Trophoblast cell (in vitro differentiated cells and primary cell): Measurements from ENCODE around the gene DENND10.

Experiments
- DNase-seq, 2 donors: peaks; one replicate each; pipeline ENCODE4 v3.0.0-alpha.2; 2016
- H2AFZ ChIP-seq: 2 replicates; pipeline ENCODE4 v1.6.1; 2013; ENCODE audit warnings: low read length, moderate library complexity, mild to moderate bottlenecking; ENCODE audit not compliant: insufficient read depth, poor library complexity
- H2AK5ac ChIP-seq: 2 replicates; pipeline ENCODE4 v1.6.1; 2013; ENCODE audit warnings: mild to moderate bottlenecking, low read length
- H2BK120ac ChIP-seq: 2 replicates; pipeline ENCODE4 v1.6.1; 2013; ENCODE audit warnings: low read length, mild to moderate bottlenecking, moderate library complexity; ENCODE audit not compliant: insufficient read depth, poor library complexity
- H2BK12ac ChIP-seq: 2 replicates; pipeline ENCODE4 v1.6.1; 2013; ENCODE audit warnings: mild to moderate bottlenecking, low read length, moderate library complexity
- H2BK5ac ChIP-seq: 2 replicates; pipeline ENCODE4 v1.6.1; 2013; ENCODE audit warnings: low read length, low read depth, moderate library complexity, mild to moderate bottlenecking; ENCODE audit not compliant: poor library complexity
- H3K14ac ChIP-seq: 2 replicates; pipeline ENCODE4 v1.6.1; 2013; ENCODE audit warnings: mild to moderate bottlenecking, low read length
- H3K18ac ChIP-seq: 2 replicates; pipeline ENCODE4 v1.6.1; 2013; ENCODE audit warnings: mild to moderate bottlenecking, low read length
- H3K23ac ChIP-seq: 2 replicates; pipeline ENCODE4 v1.6.1; 2013; ENCODE audit warnings: low read length
- H3K27ac ChIP-seq: 2 replicates; pipeline ENCODE4 v1.5.1; 2013; ENCODE audit warnings: low read depth, mild to moderate bottlenecking, inconsistent platforms, low read length, moderate library complexity
- H3K27me3 ChIP-seq: 2 replicates; pipeline ENCODE4 v1.6.1; 2013; ENCODE audit warnings: inconsistent platforms, mild to moderate bottlenecking, low read length, moderate library complexity; ENCODE audit not compliant: insufficient read depth
- H3K36me3 ChIP-seq, 2 experiments: 1 replicate in 1 of 2; 2 replicates in 1 of 2; pipeline ENCODE4 v1.6.1; 2013; ENCODE audit warnings: low read length in 2 of 2, mild to moderate bottlenecking in 2 of 2, moderate library complexity in 1 of 2; ENCODE audit not compliant: insufficient read depth in 2 of 2, control insufficient read depth in 1 of 2
- H3K4ac ChIP-seq: 2 replicates; pipeline ENCODE4 v1.6.1; 2013; ENCODE audit warnings: low read depth, mild to moderate bottlenecking, low read length, moderate library complexity
- H3K4me1 ChIP-seq, 2 experiments: 1 replicate in 1 of 2; 2 replicates in 1 of 2; pipeline ENCODE4 v1.6.1; 2013; ENCODE audit warnings: low read length in 2 of 2, mild to moderate bottlenecking in 2 of 2, moderate library complexity in 1 of 2; ENCODE audit not compliant: insufficient read depth in 2 of 2, control insufficient read depth in 1 of 2
- H3K4me2 ChIP-seq: 2 replicates; pipeline ENCODE4 v1.6.1; 2013; ENCODE audit warnings: inconsistent platforms, mild to moderate bottlenecking, low read length, moderate library complexity
- H3K4me3 ChIP-seq: 2 replicates; pipeline ENCODE4 v1.5.1; 2013; ENCODE audit warnings: mild to moderate bottlenecking, low read depth, low read length, inconsistent platforms
- H3K79me1 ChIP-seq: one replicate; pipeline ENCODE4 v1.6.1; 2013; ENCODE audit warnings: low read length
- H3K79me2 ChIP-seq: 2 replicates; pipeline ENCODE4 v1.6.1; 2013; ENCODE audit warnings: low read length, mild to moderate bottlenecking; ENCODE audit not compliant: control insufficient read depth, insufficient read depth, poor library complexity
- H3K9ac ChIP-seq: 2 replicates; pipeline ENCODE4 v1.6.1; 2013; ENCODE audit warnings: mild to moderate bottlenecking, low read length
- H3K9me3 ChIP-seq: 2 replicates; pipeline ENCODE4 v1.6.1; 2013; ENCODE audit warnings: low read depth, mild to moderate bottlenecking, control low read depth, inconsistent platforms, low read length; ENCODE audit not compliant: insufficient read depth
- H4K12ac ChIP-seq: 2 replicates; pipeline ENCODE4 v1.6.1; 2013; ENCODE audit warnings: low read depth, mild to moderate bottlenecking, low read length, moderate library complexity
- H4K8ac ChIP-seq: 2 replicates; pipeline ENCODE4 v1.6.1; 2013; ENCODE audit warnings: low read depth, mild to moderate bottlenecking, low read length, moderate library complexity
- H4K91ac ChIP-seq: one replicate; pipeline ENCODE4 v1.6.1; 2013; ENCODE audit warnings: low read depth, mild to moderate bottlenecking, low read length, moderate library complexity
- WGBS: extraction: QIAGEN DNeasy Blood & Tissue Kit; methylation state at CpG from one replicate; pipeline ENCODE4 v1.1.7; 2013; ENCODE audit warnings: missing lambda C conversion rate; ENCODE audit not compliant: insufficient read length, insufficient coverage; ENCODE audit errors: extremely low coverage; 5-methylcytosine and 5-hydroxymethylcytosine counted together

Gene DENND10

DNA sequence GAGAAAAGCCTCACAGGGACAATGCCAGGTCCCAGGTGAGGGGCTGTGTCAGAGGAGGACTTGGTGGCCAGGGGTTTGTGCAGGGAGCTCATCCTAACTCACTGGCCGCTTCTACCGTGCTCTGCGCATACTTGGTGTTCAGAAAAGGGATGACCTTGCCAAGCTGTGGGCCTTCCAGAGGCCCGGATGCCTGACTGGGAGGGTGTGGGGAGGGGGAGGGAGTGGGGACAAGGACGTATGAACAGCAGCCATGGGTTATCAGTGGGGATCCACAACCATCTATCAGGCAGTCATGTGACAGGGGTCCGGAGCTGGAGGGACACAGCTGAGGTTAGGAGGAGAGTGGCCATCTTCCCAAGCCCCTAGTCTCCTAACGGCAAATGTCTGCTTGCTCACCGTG lies 55.4 kb downstream of the DENND10 start:
- Histone ChIP-seq H3K36me3 (peaks cover 8 to 14% of the 10 kb centered on the region in 2 experiments), H3K9ac (no peak overlapping the region), H4K8ac (no peak overlapping the region), H3K9me3 (no peaks in the 10 kb centered on the region), H3K4ac (no peak overlapping the region), H2BK5ac (no peak overlapping the region), H3K14ac (no peak overlapping the region), H3K4me1 (no peaks in the 10 kb centered on the region), H2BK12ac (no peak overlapping the region), H4K12ac (no peak overlapping the region), H3K79me2 (no peaks in the 10 kb centered on the region), H3K23ac (no peak overlapping the region), H3K4me3 (no peak overlapping the region), H3K79me1 (no peaks in the 10 kb centered on the region), H3K27me3 (no peaks in the 10 kb centered on the region), H3K4me2 (no peak overlapping the region), H2BK120ac (no peak overlapping the region), H4K91ac (no peak overlapping the region), H3K27ac (no peak overlapping the region), H2AFZ (no peak overlapping the region), H2AK5ac (no peak overlapping the region), H3K18ac (no peak overlapping the region)
- DNase-seq: no peak
- no CpG with 5 or more reads among the region's 8 CpGs for WGBS

DNA sequence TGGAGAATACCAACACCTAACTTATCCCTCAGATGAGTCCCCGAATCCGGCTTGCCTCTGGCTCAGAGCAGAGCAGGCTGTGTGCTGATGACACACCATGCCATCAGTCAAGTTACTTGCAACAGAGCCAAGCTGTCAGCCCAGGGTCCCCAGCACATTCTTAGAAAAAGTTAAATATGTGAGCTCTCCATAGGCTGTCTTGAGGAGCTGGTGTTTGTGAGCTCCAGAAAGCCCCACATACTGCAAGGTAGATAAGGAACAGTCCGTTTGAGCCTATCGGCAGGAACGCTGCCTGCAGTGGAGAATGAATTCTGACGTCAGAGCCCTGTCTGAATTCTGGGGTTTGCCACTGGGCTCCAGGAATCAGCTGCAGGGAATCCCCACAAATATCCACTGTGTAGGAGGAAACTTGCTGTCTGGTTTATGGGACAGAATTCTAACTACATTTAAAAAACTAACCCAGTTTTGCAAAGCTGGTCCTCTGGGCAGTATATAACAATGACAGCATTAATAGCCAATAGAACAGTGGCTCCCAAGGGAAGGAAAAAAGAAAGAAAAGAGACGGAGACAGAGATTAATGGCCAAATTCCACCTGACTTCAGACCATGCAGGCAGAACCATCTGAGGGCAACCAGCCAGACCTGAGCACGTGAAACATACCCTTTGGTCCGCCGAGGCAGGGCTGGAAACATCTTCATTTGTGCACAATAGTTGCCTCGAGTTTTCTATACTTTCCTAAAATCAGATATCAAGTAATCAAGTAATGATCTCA lies 58.0 kb downstream of the DENND10 start:
- Histone ChIP-seq H2BK120ac (no peak overlapping the region), H3K4ac (no peak overlapping the region), H3K9ac (no peak overlapping the region), H2AK5ac (no peak overlapping the region), H3K27ac (no peak overlapping the region), H2BK5ac (no peak overlapping the region), H2BK12ac (no peak overlapping the region), H3K27me3 (no peaks in the 10 kb centered on the region), H3K18ac (no peak overlapping the region), H4K12ac (no peak overlapping the region), H4K8ac (no peak overlapping the region), H3K4me1 (peaks cover 4 to 6% of the 10 kb centered on the region in 2 experiments), H3K79me2 (peaks cover 5% of the 10 kb centered on the region), H2AFZ (no peak overlapping the region), H3K36me3 (peaks cover 6 to 7% of the 10 kb centered on the region in 2 experiments), H3K23ac (no peak overlapping the region), H3K4me3 (no peak overlapping the region), H3K14ac (no peak overlapping the region), H3K79me1 (peaks cover 8% of the 10 kb centered on the region), H3K9me3 (no peaks in the 10 kb centered on the region), H4K91ac (no peak overlapping the region), H3K4me2 (no peak overlapping the region)
- DNase-seq: no peak
- no CpG with 5 or more reads among the region's 11 CpGs for WGBS

DNA sequence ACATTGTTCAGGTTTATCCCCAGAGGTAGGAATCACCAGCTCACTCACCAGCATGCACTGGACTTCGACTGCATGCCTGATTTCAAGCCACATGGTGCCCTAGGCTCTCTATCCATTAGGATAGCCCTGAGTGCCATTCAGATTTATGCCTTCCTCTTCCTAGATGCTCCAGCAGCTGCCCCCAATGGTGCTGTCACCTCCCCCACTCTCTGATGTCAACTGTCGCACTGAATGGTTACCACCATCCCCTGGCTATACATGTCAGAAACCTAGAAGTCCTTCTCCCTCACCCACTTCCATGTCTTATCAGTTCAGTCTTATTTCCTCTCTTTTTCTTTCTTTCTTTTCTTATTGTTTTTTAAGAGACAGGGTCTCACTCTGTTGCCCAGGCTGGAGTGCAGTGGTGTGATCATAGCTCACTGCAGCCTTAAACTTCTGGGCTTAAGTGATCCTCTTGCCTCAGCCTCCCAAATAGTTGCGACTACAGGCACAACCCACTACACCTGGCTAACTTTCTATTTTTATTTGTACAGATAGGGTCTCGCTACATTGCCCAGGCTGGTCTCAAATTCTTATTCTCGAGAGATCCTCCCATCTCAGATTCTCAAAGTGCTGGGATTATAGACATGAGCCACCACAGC lies 58.7 kb downstream of the DENND10 start:
- Histone ChIP-seq H2BK12ac (no peak overlapping the region), H3K9me3 (no peaks in the 10 kb centered on the region)

GRCh38 chr10:119165171-119166117 lies 61.5 kb downstream of the DENND10 start, which contains the start of gene SFXN4:
SFXN4 (minus strand) TSS chr10:119165714; CDS start chr10:119165647, 67 bp downstream.
- Histone ChIP-seq H3K4me2 (peak within 1 kb of the TSS; percentile 72), H3K79me1 (peaks cover 8% of the 10 kb centered on the region), H3K4me3 (peak within 1 kb of the TSS; percentile 85), H3K36me3 (peaks cover 9 to 17% of the 10 kb centered on the region in 2 experiments), H2BK120ac (no peak within 1 kb of the TSS), H3K4ac (peak within 1 kb of the TSS; percentile 10), H4K8ac (peak within 1 kb of the TSS; percentile 94), H3K9ac (peak within 1 kb of the TSS; percentile 92), H3K27me3 (no peaks in the 10 kb centered on the region), H4K12ac (peak within 1 kb of the TSS; percentile 74), H3K4me1 (peaks cover 4 to 6% of the 10 kb centered on the region in 2 experiments), H4K91ac (peak within 1 kb of the TSS; percentile 69), H3K79me2 (peaks cover 5% of the 10 kb centered on the region), H2AFZ (peak within 1 kb of the TSS; percentile 66), H2BK12ac (peak within 1 kb of the TSS; percentile 18), H3K23ac (peak within 1 kb of the TSS; percentile 45), H3K14ac (peak within 1 kb of the TSS; percentile 75), H2AK5ac (no peak within 1 kb of the TSS), H3K27ac (peak within 1 kb of the TSS; percentile 36), H2BK5ac (peak within 1 kb of the TSS; percentile 52), H3K9me3 (no peaks in the 10 kb centered on the region), H3K18ac (peak within 1 kb of the TSS; percentile 71)
- WGBS: no CpG with 5 or more reads among the region's 90 CpGs
- peak; percentile 35 to 78 for DNase-seq

More for the DNA sequence above, 58.7 kb downstream of the DENND10 start:
- peaks cover 8% of the 10 kb centered on the region for H3K79me1 ChIP-seq
- no peak overlapping the region for H3K4ac ChIP-seq
- H3K23ac ChIP-seq: no peak overlapping the region
- DNase-seq: no peak
- no peak overlapping the region for H4K8ac ChIP-seq
- peaks cover 5% of the 10 kb centered on the region for H3K79me2 ChIP-seq
- H3K18ac ChIP-seq: no peak overlapping the region
- WGBS: no CpG with 5 or more reads among the region's 5 CpGs
- H3K4me1 ChIP-seq: peaks cover 4 to 6% of the 10 kb centered on the region in 2 experiments
- H2BK5ac ChIP-seq: no peak overlapping the region
- H2AFZ ChIP-seq: no peak overlapping the region
- no peak overlapping the region for H4K12ac ChIP-seq
- no peak overlapping the region for H2AK5ac ChIP-seq
- H3K14ac ChIP-seq: no peak overlapping the region
- H2BK120ac ChIP-seq: no peak overlapping the region
- H4K91ac ChIP-seq: no peak overlapping the region
- H3K27me3 ChIP-seq: no peaks in the 10 kb centered on the region
- no peak overlapping the region for H3K9ac ChIP-seq
- H3K4me3 ChIP-seq: no peak overlapping the region
- peaks cover 7 to 9% of the 10 kb centered on the region in 2 experiments for H3K36me3 ChIP-seq
- no peak overlapping the region for H3K27ac ChIP-seq
- no peak overlapping the region for H3K4me2 ChIP-seq
